A549 treated with CORT108297 at 1 μM for 4 hours (cell line): ENCODE results near the gene GRIK3. TPM values are rescaled to one million over a fixed set of nuclear protein-coding genes. Genes with fewer than 3 reads are reported as not detected.

Source experiments
- total RNA-seq: library from RNA; stranded (reverse); fragments of 200-300 nt; extraction: Qiagen RNA extraction; gene quantifications from 5 replicates; pipeline ENCODE4 v1.2.3, GENCODE V29; 2022

The GRIK3 gene
- not detected in 5 replicates for total RNA-seq

GRCh38 chr1:37034121-37035013 lies at the start of gene GRIK3:
Gene GRIK3 (minus strand): TSS chr1:37034515. CDS start chr1:37034108, 407 bp downstream.

